ENCODE results near the gene PLA2G3. TPM values are rescaled to one million over a fixed set of nuclear protein-coding genes. Genes with fewer than 3 reads are reported as not detected.
A peak's percentile ranks its signal among the peaks of the same experiment; 100 is the strongest.
"Not testable (repeated sequence)": the region's sequence is repeated elsewhere in the genome, so short reads cannot be mapped to it uniquely, and the experiment has no call there.

The PLA2G3 gene, protein sequence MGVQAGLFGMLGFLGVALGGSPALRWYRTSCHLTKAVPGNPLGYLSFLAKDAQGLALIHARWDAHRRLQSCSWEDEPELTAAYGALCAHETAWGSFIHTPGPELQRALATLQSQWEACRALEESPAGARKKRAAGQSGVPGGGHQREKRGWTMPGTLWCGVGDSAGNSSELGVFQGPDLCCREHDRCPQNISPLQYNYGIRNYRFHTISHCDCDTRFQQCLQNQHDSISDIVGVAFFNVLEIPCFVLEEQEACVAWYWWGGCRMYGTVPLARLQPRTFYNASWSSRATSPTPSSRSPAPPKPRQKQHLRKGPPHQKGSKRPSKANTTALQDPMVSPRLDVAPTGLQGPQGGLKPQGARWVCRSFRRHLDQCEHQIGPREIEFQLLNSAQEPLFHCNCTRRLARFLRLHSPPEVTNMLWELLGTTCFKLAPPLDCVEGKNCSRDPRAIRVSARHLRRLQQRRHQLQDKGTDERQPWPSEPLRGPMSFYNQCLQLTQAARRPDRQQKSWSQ
- total RNA-seq: not detected
- long read RNA-seq, donor 1: 0 reads
- long read RNA-seq, donor 2: 0 reads

DNA sequence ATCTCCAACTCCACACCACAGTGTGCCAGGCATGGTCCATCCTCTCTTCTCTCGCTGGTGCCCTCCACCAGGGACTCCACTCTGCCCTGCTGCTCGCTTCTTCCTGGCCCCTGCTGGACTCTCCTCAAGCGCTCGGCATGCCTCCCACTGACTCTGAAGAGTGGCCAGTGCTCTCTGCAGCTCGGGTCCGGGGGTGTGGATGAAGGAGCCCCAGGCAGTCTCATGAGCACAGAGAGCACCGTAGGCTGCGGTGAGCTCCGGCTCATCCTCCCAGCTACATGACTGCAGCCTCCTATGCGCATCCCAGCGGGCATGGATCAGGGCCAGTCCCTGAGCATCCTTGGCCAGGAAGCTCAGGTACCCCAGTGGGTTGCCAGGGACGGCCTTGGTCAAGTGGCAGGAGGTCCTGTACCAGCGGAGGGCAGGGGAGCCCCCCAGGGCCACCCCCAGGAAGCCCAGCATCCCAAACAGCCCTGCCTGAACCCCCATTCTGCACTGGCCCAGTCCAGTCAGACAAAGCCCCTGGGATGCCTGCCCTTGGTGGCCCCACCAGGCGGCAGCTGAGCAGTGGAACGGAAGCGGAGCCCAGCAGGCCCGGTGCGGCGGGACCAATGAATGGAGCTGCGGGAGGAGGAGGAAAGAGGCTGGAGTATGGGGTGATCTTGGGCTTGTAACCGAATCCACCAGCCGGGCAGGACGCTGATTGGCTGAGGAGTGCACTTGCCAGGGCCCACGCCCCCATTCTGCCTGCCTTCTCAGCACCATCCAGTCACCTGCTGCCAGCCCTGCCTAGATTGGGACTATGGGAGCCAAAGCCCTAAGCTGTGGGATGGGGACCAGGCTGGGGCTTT is at the start of gene PLA2G3:
PLA2G3 (minus strand) TSS at position 643 of the 851 bp plus-strand sequence; CDS start at position 489, 154 bp downstream.
- intact Hi-C loops (cut with DNase I): loop anchor here in 1 of 2 donors (10.0 kb wide), 1 partner anchor 365 kb away; no protein-coding TSS in a partner anchor
- peak; percentile 71 for DNase-seq (ENCODE audit: low spot score)

DNA sequence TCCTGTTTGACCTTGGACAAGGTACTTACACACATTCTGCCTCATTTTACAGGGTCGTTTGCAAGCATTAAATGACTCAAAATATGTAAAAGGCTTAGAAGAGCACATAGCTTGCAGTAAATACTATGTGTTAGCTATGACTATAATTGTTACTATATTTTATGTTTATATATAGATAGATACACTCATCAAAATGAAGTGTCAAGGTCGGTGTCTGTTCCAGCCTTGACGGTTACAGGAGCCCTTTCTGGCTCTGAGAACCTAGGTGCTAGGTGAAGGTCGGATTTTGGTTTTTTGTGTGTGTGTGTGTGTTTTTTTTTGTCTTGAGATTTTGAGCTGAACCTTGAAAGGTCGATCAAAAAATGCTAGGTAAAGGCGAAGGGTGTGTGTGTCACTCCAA is 47.3 kb upstream of the PLA2G3 start:
- intact Hi-C loops (cut with DNase I): no loop called here
- no peak for DNase-seq (ENCODE audit: low spot score)

DNA sequence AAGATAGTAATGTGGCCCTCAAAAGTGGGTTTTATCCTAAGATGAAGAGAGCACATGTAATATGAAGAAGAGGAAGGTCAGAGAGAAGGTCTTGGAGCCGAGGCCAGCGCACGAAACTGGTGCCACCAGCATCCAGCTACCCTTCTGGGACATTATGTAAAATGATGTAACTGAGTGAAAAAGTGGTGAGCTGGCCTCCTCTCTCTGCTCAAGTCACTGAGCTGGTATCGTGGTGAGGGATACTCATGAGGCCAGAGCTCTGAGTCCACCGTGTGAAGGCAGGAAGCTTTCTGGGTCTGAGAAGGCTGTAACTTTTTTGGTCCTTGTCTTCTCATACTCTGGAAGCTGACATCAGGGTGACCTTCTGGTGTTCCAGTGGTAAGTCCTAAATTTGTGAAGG is 44.7 kb upstream of the PLA2G3 start:
- intact Hi-C loops (cut with DNase I): no loop called here
- DNase-seq (ENCODE audit: low spot score): no peak

DNA sequence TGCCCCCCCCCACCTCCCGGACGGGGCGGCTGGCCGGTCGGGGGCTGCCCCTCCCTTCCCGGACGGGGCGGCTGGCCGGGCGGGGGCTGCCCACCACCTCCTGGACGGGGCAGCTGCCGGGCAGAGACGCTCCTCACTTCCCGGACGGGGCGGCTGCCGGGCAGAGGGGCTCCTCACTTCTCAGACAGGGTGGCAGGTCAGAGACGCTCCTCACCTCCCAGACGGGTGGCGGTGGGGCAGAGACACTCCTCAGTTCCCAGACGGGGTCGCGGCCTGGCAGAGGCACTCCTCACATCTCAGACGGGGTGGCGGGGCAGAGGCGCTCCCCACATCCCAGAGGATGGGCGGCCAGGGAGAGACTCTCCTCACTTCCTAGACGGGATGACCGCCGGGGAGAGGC is 43.7 kb upstream of the PLA2G3 start:
- intact Hi-C loops (cut with DNase I): no loop called here
- no peak for DNase-seq (ENCODE audit: low spot score)

DNA sequence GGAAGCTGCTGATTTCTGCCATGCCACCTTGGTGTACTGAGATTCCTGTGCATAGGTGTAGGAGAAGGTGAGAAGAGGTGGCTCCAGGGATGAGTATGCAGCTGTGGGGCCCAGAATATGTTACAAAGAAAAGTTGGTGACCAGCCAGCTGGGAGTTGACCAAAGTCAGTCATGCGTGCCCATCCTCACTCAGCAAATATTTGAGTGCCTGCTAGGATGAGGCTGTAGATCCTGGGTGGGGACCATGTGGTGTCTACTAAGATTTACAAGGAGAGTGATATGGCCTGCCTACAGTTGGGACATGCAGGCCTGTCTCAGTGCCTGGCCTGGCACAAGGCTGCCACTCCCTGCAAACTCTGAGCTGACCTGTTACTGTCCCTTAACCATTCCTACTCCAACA is 39.0 kb upstream of the PLA2G3 start:
- intact Hi-C loops (cut with DNase I): no loop called here
- DNase-seq (ENCODE audit: low spot score): no peak

DNA sequence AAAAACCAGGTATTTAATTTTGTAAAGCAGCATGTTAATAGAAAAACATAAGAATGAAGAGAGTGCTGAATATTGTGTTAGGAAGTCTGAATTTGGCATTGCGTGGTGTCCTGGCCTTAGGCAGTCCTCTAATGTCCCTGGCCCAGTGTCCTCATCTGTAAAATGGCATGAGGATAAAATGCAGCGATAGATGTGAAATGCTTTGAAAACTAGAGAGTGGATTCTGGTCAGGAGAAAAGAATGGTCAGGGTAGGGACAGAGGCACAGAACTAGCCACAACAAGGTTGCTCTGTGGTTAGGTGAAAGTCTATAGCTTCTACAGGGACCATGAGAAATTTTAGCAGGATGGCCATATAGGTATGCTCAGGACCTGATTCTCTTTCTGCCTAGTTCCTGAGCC is 38.6 kb upstream of the PLA2G3 start:
- intact Hi-C loops (cut with DNase I): no loop called here
- DNase-seq (ENCODE audit: low spot score): no peak

DNA sequence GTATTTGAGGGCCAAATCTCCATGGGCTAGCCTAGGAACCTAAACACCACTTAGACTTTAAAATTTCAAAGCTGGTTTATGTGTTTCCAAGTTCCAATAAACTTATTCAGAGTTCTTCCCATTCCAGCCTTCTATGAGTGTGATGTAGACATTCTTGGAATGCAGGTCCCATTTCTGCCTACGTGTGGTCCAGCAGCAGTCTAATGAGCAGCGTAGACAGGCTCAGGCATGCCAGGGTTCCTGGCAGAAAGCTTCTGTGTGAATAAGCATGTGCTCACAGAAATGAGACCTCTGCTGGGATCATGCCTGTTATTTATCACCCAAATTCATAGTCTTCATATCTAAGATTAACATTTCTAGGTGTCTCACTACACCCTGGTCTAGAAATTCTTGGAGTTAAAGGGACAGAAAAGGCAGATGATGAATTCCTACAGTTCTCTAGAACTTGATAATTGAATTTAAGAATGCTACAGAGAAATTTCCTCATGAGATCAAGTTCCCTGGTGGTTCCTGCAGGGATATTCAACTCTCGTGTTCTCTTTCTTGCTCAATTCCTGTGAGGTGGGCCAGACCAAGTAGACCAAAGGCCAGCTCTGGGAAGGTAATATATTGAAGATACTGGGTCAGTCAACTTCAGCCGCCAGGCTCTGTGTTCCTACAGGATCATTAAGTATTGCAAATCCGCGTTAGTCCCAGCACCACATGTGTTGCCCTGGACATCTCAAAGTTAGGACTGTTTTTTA is 37.3 kb upstream of the PLA2G3 start:
- no peak for DNase-seq (ENCODE audit: low spot score)
- intact Hi-C loops (cut with DNase I): no loop called here

DNA sequence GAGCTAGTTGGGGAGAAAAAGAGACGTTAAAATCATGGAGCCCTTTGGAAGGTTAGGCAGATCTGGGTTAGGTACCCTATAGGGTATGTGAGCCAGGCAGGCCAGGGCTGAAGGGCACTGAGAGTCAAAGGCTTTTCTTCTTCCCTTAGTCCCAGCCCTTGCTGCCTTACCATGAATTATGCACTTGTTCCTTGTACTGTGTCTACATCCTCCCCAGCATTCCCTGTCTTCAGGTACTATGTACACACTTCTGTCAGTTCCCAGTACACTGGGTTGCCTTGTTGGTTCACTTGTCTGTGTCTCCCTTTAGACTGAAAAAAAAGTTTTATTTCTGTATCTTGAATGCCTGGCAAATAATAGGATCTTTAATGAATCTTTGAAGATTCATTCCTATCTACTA is 36.6 kb upstream of the PLA2G3 start:
- intact Hi-C loops (cut with DNase I): no loop called here
- no peak for DNase-seq (ENCODE audit: low spot score)

DNA sequence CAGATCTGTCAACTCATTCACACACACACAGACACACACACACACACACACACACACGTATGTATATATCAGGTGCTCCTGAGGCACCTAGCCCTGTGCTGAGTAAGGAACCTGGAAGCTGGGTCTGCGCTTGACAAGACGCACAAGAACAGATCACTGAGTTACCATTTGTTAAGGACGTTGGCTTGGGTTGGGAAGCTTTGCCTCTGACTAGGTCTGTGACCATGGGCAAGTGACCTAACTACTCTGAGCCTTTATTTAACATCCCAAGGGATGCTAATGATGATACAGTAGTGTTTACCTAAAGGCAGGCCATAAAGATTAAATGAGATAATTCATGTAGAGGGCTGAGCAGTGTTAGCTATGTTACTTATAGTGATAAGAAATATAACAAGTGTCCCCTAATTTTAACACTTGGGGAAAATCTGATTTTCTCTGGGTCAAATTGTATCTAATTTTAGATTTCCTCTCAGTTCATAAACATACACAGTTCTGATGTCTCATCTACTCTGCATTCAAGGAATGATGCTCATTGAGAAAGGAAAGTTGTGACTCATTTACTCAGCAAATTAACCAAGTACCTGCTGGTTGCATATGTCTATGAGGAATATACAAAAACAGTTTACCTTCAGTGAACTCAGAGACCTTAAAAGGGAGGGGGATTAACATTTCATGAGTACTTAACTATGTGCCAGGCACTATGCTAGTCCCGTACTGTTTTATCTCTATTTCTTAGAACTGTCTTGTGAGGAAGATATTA is 33.3 kb upstream of the PLA2G3 start:
- DNase-seq (ENCODE audit: low spot score): no peak
- intact Hi-C loops (cut with DNase I): no loop called here

DNA sequence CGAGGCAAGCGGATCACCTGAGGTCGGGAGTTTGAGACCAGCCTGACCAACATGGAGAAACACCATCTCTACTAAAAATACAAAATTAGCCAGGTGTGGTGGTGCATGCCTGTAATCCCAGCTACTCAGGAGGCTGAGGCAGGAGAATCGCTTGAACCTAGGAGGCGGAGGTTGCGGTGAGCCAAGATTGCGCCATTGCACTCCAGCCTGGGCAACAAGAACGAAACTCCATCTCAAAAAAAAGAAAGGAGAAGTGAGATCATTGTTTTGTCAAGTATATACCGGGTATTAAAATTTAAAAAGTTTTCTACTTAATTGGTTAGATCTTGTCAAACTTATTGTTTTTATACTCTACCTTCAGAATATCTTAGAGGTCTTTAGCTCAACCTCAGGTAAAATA is 31.4 kb upstream of the PLA2G3 start:
- DNase-seq (ENCODE audit: low spot score); intact Hi-C loops (cut with DNase I): not testable (repeated sequence)

DNA sequence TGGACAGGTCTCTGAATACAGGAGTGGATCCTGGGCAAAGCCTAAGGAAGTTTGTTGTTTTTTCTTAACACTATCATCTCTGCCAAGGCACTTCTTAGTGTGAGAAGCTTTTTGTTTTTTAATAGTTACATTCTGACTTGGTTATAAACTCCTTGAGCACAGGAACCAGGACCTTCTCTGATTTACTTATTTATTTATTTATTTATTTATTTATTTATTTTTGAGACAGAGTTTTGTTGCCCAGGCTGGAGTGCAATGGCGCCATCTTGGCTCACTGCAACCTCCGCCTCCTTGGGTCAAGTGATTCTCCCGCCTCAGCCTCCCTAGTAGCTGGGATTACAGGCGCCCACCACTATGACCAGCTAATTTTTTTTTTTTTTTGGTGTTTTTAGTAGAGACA is 30.7 kb upstream of the PLA2G3 start:
- intact Hi-C loops (cut with DNase I): no loop called here
- DNase-seq (ENCODE audit: low spot score): no peak

DNA sequence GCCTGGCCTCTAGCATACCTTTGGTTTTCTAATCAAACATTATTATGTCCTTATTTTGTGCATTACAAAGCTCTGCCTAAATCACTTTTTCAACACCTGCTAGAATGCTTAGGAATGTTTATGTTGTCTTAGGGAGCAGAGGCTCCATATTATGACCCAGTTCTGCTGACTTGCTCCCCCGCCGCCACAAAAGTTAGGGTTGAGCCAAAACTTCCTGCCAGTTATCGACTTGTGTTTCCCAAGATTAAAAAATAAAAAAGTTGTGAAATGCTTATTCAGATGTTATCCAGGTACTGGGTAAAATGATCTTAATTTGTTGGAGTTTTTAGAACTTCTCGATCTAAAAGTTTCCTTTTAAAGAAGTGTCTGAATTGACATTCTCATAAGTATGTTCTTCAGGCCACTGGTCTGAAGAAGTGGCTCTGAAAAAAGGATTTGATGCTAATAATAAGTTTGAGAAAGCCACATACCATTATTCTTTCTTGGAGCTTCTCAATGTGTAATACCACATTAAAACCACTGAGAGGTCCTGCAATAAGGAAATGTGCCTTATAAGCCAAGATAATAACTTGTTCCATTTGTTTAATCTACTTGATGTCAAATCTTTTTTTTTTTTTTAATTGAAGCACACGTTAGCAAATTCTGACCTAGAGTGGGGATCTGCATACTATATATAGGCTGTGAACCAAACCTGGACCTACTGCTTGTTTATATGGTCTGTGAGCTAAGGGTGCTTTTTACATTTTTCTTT is 21.9 kb upstream of the PLA2G3 start:
- intact Hi-C loops (cut with DNase I): no loop called here
- no peak for DNase-seq (ENCODE audit: low spot score)

DNA sequence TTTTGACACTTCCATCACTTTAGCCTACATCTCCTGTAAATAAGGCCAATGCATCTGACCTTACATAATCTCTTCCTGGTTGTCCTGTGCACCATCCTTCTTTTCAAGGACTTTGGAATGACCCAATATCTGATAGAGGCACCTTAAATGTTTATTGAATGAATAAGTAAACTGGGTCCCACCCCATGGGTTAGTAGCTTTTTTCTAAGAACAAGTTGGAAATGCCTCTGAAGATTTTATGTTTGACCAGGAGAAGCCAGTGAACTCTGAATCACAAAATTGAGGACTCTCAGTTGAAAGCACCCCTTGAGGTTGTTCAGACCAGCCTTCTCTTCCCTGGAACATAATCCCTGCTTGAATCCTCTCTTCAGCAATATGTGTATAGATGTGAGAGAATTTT is 21.1 kb upstream of the PLA2G3 start:
- DNase-seq (ENCODE audit: low spot score): no peak
- intact Hi-C loops (cut with DNase I): no loop called here

DNA sequence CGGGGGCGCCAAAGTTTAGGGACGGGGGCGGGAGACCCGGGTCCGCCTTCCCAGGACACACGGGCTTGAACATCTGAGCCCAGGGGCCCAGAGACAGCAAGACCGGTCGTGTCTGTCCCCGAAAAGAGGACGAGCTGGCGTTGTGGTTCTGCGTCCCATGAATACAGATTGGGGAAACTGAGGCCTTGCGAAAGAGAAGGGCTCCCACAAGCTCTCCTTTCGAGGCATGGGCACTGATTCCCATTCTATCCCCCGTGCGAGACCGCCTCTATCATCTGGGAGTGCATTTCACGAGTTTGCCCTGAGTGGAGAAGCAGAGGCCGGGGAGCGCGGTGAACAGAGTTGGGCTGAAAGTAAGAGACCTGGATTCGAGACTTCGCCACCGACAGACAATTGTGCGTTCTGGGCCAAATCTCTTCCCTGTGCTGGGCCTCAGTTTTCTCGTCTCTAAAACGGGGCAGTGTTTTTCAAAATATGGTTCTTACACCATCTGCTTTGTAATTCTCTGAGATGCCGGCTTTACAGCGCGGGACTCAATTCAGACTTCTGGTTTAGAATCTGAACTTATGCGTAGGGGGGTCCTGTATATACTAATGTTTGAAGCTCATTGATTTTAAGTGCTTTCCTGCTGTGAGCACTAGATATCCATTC is 20.1 kb upstream of the PLA2G3 start:
- intact Hi-C loops (cut with DNase I): no loop called here
- no peak for DNase-seq (ENCODE audit: low spot score)

DNA sequence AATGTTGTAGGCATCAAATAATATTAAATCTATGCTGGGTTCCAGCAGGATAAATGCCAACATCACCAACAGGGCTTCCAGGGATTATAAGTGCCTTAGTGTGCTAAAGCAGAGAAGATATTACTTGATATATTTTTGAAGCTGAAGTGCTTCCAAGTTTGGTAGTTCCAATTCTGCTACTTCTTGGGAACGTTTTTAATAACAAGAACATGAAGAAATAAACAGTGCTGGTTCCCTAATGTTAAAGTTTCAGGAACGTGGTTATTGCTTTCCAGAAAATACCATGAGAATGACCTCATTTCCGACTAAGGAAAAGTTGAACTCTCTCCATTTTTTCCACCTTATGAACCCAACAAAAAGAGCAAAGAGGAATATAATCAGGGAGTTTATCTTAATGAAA is 15.1 kb upstream of the PLA2G3 start:
- intact Hi-C loops (cut with DNase I): no loop called here
- DNase-seq (ENCODE audit: low spot score): no peak

DNA sequence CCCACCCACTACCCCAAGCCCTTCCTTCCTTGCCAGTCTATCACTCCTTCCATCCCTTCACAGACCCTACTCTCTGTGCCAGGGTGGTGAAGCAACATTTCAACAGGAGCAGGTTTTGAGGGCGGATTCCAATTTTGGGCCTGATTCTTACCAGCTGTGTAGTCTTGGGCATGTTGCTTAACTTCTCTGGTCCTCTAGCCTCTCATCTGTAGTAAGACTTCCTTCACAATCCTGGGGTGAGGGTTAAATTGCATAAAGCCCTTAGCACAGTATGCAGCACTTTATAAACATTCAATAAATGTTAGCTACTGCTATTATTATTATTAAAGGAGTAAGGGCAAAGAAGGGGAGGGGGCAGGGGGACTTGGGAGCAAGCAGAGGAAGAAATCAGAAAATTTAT is 14.7 kb upstream of the PLA2G3 start:
- intact Hi-C loops (cut with DNase I): no loop called here
- no peak for DNase-seq (ENCODE audit: low spot score)

DNA sequence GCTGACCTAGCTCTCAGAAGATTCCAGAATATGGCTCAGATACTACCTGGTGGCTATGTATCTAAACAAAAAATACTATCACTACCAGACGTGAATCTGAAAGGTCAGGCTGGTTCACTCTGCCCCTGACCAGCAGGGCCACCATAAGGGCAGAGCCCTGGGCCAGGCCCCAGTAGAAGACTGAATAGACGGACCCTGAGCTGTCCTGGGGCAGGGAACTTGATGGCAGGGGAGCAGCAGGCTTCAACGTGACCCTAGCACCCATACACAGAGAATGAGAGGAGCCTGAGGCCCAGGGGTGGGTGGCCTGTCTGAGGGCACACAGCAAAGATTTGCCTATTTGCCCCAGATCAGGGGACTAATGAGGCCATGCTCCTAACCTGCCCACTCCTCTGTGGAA is 13.0 kb upstream of the PLA2G3 start:
- intact Hi-C loops (cut with DNase I): loop anchor here in 1 of 2 donors (1.0 kb wide), 1 partner anchor 9 kb away; no protein-coding TSS in a partner anchor
- DNase-seq (ENCODE audit: low spot score): peak; percentile 51

DNA sequence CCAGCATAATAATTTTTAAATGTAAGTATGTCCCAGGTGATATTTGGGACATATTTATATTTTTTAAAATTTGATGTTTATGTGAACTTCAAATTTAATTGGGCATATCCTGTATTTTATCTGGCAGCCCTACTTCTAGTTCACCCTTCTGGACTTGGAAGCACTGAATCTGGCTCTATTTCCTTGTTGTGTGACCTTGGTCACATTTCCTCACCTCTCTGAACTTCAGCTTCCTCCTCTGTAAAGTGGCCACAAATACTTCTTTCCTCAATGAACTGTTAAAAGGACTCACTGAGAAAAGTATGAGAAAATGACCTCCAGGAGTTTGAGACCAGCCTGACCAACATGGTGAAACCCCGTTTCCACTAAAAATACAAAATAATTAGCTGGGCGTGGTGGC is 11.6 kb upstream of the PLA2G3 start:
- no peak for DNase-seq (ENCODE audit: low spot score)
- intact Hi-C loops (cut with DNase I): no loop called here

Data from posterior vena cava (tissue), 2 donors.